GM12891 (cell line): Measurements from ENCODE around the gene CFB.

Source experiments
- PAX5 ChIP-seq: IDR thresholded peaks from 2 replicates; pipeline ENCODE4 v1.6.1; 2011; ENCODE audit warnings: low read length, moderate library complexity, mild to moderate bottlenecking; ENCODE audit not compliant: insufficient read depth, severe bottlenecking
- POLR2A ChIP-seq: IDR thresholded peaks from 2 replicates; pipeline ENCODE4 v1.6.1; 2011; ENCODE audit warnings: low read depth, low read length, control low read depth
- POLR2AphosphoS5 ChIP-seq: IDR thresholded peaks from 2 replicates; pipeline ENCODE4 v1.6.1; 2011; ENCODE audit warnings: low read depth, low read length, control low read depth
- SPI1 ChIP-seq: IDR thresholded peaks from 2 replicates; pipeline ENCODE4 v1.6.1; 2011; ENCODE audit warnings: low read depth, low read length, control low read depth
- TAF1 ChIP-seq: IDR thresholded peaks from 2 replicates; pipeline ENCODE4 v1.6.1; 2011; ENCODE audit warnings: low read depth, low read length, control low read depth

- no peak for TF ChIP-seq PAX5
- no peak for TF ChIP-seq POLR2A
- TF ChIP-seq POLR2AphosphoS5, result no peak
- TF ChIP-seq SPI1, result no peak
- no peak for TF ChIP-seq TAF1
These were observed 26.9 kb downstream of the CFB start for GRCh38 chr6:31972709-31973350.
